H1 (cell line): ENCODE results near the gene CYBA. TPM values are rescaled to one million over a fixed set of nuclear protein-coding genes. Genes with fewer than 3 reads are reported as not detected.

Experiments used
- CTCF ChIA-PET: fragments of 300-600 bp; sonication (Branson Sonifier 250); formaldehyde crosslinking; loops from one replicate; lab custom pipeline; 2021; ENCODE audit not compliant: partially characterized antibody; lab: Charles Lee
- POLR2A ChIA-PET: fragments of 300-600 bp; sonication (Branson Sonifier 250); formaldehyde crosslinking; loops from one replicate; lab custom pipeline; 2021; ENCODE audit warnings: inconsistent platforms; ENCODE audit not compliant: partially characterized antibody; lab: Charles Lee
- DNase-seq, 2 experiments: peaks; one replicate each; pipeline versions ENCODE4 v3.0.0 to v3.0.0-alpha.2; 2010 to 2022; ENCODE audit warnings: low spot score in 2 of 2, low read depth in 1 of 2, mixed read lengths in 1 of 2
- FAIRE-seq: peaks from 2 replicates; lab custom pipeline; 2011; peaks lifted over from hg19 to GRCh38; lab: Jason Lieb, UNC
- H2AFZ ChIP-seq: 2 replicates; pipeline ENCODE4 v1.8.1; 2012; ENCODE audit warnings: low read length, inconsistent platforms
- H2AK5ac ChIP-seq: 2 replicates; pipeline ENCODE4 v1.6.1; 2013; ENCODE audit warnings: low read depth, low read length
- H2BK120ac ChIP-seq: replicated peaks from 2 replicates; pipeline ENCODE3; 2013; ENCODE audit warnings: low read depth, low read length, inconsistent platforms
- H2BK12ac ChIP-seq: 2 replicates; pipeline ENCODE4 v1.6.1; 2013; ENCODE audit warnings: low read depth, low read length
- H2BK15ac ChIP-seq: 2 replicates; pipeline ENCODE4 v1.6.1; 2013; ENCODE audit warnings: low read length
- H2BK20ac ChIP-seq: 2 replicates; pipeline ENCODE4 v1.6.1; 2013; ENCODE audit warnings: low read length
- H2BK5ac ChIP-seq: 2 replicates; pipeline ENCODE4 v1.6.1; 2013; ENCODE audit warnings: low read depth, low read length
- H3K14ac ChIP-seq: 2 replicates; pipeline ENCODE4 v1.6.1; 2013; ENCODE audit warnings: inconsistent platforms; ENCODE audit not compliant: insufficient read length
- H3K18ac ChIP-seq: 2 replicates; pipeline ENCODE4 v1.6.1; 2013; ENCODE audit warnings: low read length; ENCODE audit errors: extremely low read depth
- H3K23ac ChIP-seq: 2 replicates; pipeline ENCODE4 v1.6.1; 2013; ENCODE audit warnings: inconsistent platforms; ENCODE audit not compliant: insufficient read length
- H3K23me2 ChIP-seq: 2 replicates; pipeline ENCODE4 v1.6.1; 2013; ENCODE audit warnings: low read depth, low read length
- H3K27ac ChIP-seq: 2 replicates; pipeline ENCODE4 v1.6.1; 2011; ENCODE audit warnings: low read depth, low read length, inconsistent platforms
- H3K27me3 ChIP-seq, 4 experiments: replicated peaks in 1 of 4; 1 replicate in 1 of 4; 2 replicates in 3 of 4; pipeline versions ENCODE4 v1.6.1 to v1.8.1; 2011 to 2013; ENCODE audit warnings: low read length in 3 of 4, mild to moderate bottlenecking in 3 of 4, inconsistent platforms in 2 of 4, mixed read lengths in 2 of 4, moderate library complexity in 1 of 4; ENCODE audit not compliant: control insufficient read depth in 3 of 4, insufficient read depth in 3 of 4; ENCODE audit errors: extremely low read depth in 1 of 4
- H3K36me3 ChIP-seq, 4 experiments: 2 replicates each; pipeline versions ENCODE4 v1.6.1 to v1.8.1; 2011 to 2013; ENCODE audit warnings: mild to moderate bottlenecking in 4 of 4, low read length in 3 of 4, moderate library complexity in 2 of 4, control low read depth in 1 of 4, inconsistent platforms in 1 of 4; ENCODE audit not compliant: insufficient read depth in 4 of 4, control insufficient read depth in 2 of 4
- H3K4ac ChIP-seq: replicated peaks from 2 replicates; pipeline ENCODE3; 2013; ENCODE audit warnings: low read length, low read depth, mixed read lengths, inconsistent platforms; ENCODE audit not compliant: insufficient read length
- H3K4me1 ChIP-seq, 4 experiments: replicated peaks in 1 of 4; 1 replicate in 1 of 4; 2 replicates in 3 of 4; pipeline versions ENCODE4 v1.6.1 to v1.8.1; 2011 to 2013; ENCODE audit warnings: low read length in 3 of 4, inconsistent platforms in 2 of 4, mixed read lengths in 1 of 4; ENCODE audit not compliant: insufficient read depth in 4 of 4, control insufficient read depth in 3 of 4
- H3K4me2 ChIP-seq, 2 experiments: 2 replicates each; pipeline versions ENCODE4 v1.6.1 to v1.8.1; 2011 to 2013; ENCODE audit warnings: low read depth in 2 of 2, low read length in 2 of 2, control low read depth in 1 of 2, inconsistent platforms in 1 of 2, mild to moderate bottlenecking in 1 of 2; ENCODE audit not compliant: insufficient read depth in 1 of 2
- H3K4me3 ChIP-seq, 4 experiments: fragments of 200-600, 300-600 bp in 1 of 4; sonication (generic), shearing (Covaris generic), sonication (Bioruptor Twin) in 1 of 4; 2 replicates each; pipeline versions ENCODE4 v1.5.1 to v1.8.1; 2011 to 2016; ENCODE audit warnings: low read length in 4 of 4, low read depth in 3 of 4, control low read depth in 2 of 4, inconsistent platforms in 2 of 4, mild to moderate bottlenecking in 2 of 4, mixed read lengths in 1 of 4, moderate library complexity in 1 of 4; ENCODE audit not compliant: insufficient read depth in 2 of 4; ENCODE audit errors: extremely low read depth in 1 of 4
- H3K56ac ChIP-seq: replicated peaks from 2 replicates; pipeline ENCODE3; 2013; ENCODE audit warnings: low read depth, mild to moderate bottlenecking, mixed read lengths, low read length, inconsistent platforms; ENCODE audit not compliant: insufficient read length
- H3K79me1 ChIP-seq: 2 replicates; pipeline ENCODE4 v1.6.1; 2013; ENCODE audit warnings: low read depth, low read length, control low read depth
- H3K79me2 ChIP-seq, 2 experiments: 2 replicates each; pipeline versions ENCODE4 v1.6.1 to v1.8.1; 2012 to 2013; ENCODE audit warnings: low read length in 2 of 2, mild to moderate bottlenecking in 2 of 2, inconsistent platforms in 1 of 2; ENCODE audit not compliant: insufficient read depth in 2 of 2, control insufficient read depth in 1 of 2
- H3K9ac ChIP-seq, 4 experiments: replicated peaks in 1 of 4; 1 replicate in 1 of 4; 2 replicates in 3 of 4; pipeline versions ENCODE4 v1.6.1 to v1.8.1; 2011 to 2013; ENCODE audit warnings: low read depth in 3 of 4, low read length in 3 of 4, control low read depth in 2 of 4, mild to moderate bottlenecking in 2 of 4, moderate library complexity in 2 of 4, inconsistent platforms in 1 of 4; ENCODE audit errors: extremely low read depth in 1 of 4
- H3K9me3 ChIP-seq, 2 experiments: 2 replicates each; pipeline versions ENCODE4 v1.6.1 to v1.8.1; 2012 to 2013; ENCODE audit warnings: mild to moderate bottlenecking in 2 of 2, moderate library complexity in 2 of 2, control low read depth in 1 of 2, inconsistent platforms in 1 of 2, low read depth in 1 of 2, low read length in 1 of 2, mixed read lengths in 1 of 2; ENCODE audit not compliant: insufficient read depth in 2 of 2
- H4K20me1 ChIP-seq, 2 experiments: replicated peaks in 1 of 2; 2 replicates each; pipeline versions ENCODE3 to v1.8.1; 2011 to 2013; ENCODE audit warnings: inconsistent platforms in 2 of 2, low read length in 2 of 2, mild to moderate bottlenecking in 1 of 2; ENCODE audit not compliant: insufficient read depth in 2 of 2, control insufficient read depth in 1 of 2
- H4K5ac ChIP-seq: 2 replicates; pipeline ENCODE4 v1.6.1; 2013; ENCODE audit warnings: low read length, low read depth, mixed read lengths, inconsistent platforms; ENCODE audit not compliant: insufficient read length
- H4K8ac ChIP-seq: 2 replicates; pipeline ENCODE4 v1.8.0; 2013; ENCODE audit warnings: mild to moderate bottlenecking, moderate library complexity, low read length, inconsistent platforms; ENCODE audit not compliant: insufficient read depth; ENCODE audit errors: extremely low read depth
- H4K91ac ChIP-seq: replicated peaks from 2 replicates; pipeline ENCODE3; 2013; ENCODE audit warnings: low read length, mixed read lengths, inconsistent platforms; ENCODE audit not compliant: insufficient read length
- ASH2L ChIP-seq: fragments of 200-600, 300-600 bp; sonication (generic); IDR thresholded peaks from one replicate; pipeline ENCODE4 v1.7.1; 2017; ENCODE audit warnings: low read length
- CEBPB ChIP-seq: IDR thresholded peaks from 2 replicates; pipeline ENCODE4 v1.6.1; 2012; ENCODE audit warnings: low read depth, low read length
- NANOG ChIP-seq: IDR thresholded peaks from 2 replicates; pipeline ENCODE4 v1.6.1; 2011; ENCODE audit warnings: low read length, low read depth, mild to moderate bottlenecking, inconsistent platforms; ENCODE audit not compliant: insufficient read depth, poor library complexity, severe bottlenecking
- ZNF274 ChIP-seq: IDR thresholded peaks from 2 replicates; pipeline ENCODE4 v1.7.0; 2012; ENCODE audit warnings: low read length, borderline replicate concordance; ENCODE audit errors: extremely low read depth
- WGBS, 2 experiments: shearing (Covaris generic) in 1 of 2; methylation state at CpG; one replicate each; pipeline versions ENCODE4 v1.1.6 to v1.1.7; 2013 to 2015; ENCODE audit warnings: low lambda C conversion rate in 2 of 2, mixed read lengths in 2 of 2, inconsistent platforms in 1 of 2, low coverage in 1 of 2, missing lambda C conversion rate in 1 of 2; ENCODE audit not compliant: insufficient replicate concordance in 2 of 2, insufficient coverage in 1 of 2, insufficient read length in 1 of 2; ENCODE audit errors: extremely low coverage in 1 of 2, missing lambda C conversion rate in 1 of 2; 5-methylcytosine and 5-hydroxymethylcytosine counted together
- polyA plus RNA-seq, 7 experiments: library from polyadenylated mRNA; depleted of rRNA in 3 of 7; stranded (reverse) in 5 of 7; unstranded in 2 of 7; fragments of >200 nt in 5 of 7; fragments of 200-250 nt in 2 of 7; gene quantifications; 1 replicate in 5 of 7; 2 replicates in 1 of 7; 4 replicates in 1 of 7; pipeline versions ENCODE4 v1.2.1 to v1.2.3, GENCODE V29; 2011 to 2013; ENCODE audit warnings: missing spikeins in 2 of 7, mixed read lengths in 2 of 7
- total RNA-seq: library from RNA; stranded (reverse); fragmentation: NEBNext Ultra II Directional; extraction: Animal tissue kit (Norgen Biotek cat#: 25700); gene quantifications from 2 replicates; pipeline ENCODE4 v1.2.1, GENCODE V29; 2021
- TF ChIP-seq, protein P1 (sequence below): IDR thresholded peaks from 2 replicates; pipeline ENCODE4 v1.6.1; 2012; ENCODE audit warnings: low read length, inconsistent platforms

The CYBA gene
- total and polyA plus RNA-seq, 2 of the 8 experiments (the other 6 are each of a cell fraction or from before 2014, with no cell fraction given): 136 to 254 TPM

DNA sequence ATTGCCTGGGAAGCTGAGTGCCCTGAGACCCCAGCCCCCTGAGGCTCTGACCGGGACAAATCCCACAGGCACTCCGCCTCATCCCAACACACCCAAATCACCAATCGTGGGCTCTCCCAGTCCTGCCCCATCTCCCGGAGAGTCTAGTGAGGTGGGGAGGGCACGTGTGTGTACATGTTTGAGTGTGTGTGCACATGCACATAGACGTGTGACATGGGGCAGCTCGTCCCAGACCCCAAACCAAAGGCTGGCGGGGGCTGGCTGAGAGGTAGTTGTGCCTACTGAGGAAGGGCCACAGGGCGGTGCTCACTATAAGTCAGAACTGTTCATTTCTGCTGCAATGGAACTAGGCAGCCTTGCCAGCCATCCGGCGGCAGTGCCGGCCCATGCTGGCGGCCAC is 26.9 kb upstream of the CYBA start:
- Histone ChIP-seq H3K79me2 (no peaks in the 10 kb centered on the region), H3K18ac (no peak overlapping the region), H4K5ac (no peak overlapping the region), H2BK12ac (no peak overlapping the region), H3K9me3 (no peaks in the 10 kb centered on the region), H3K4ac (no peak overlapping the region), H3K23me2 (no peaks in the 10 kb centered on the region), H3K23ac (no peak overlapping the region), H3K4me3 (no peak overlapping the region), H3K56ac (no peak overlapping the region), H2BK15ac (no peak overlapping the region), H2BK5ac (no peak overlapping the region), H3K9ac (no peak overlapping the region), H2BK120ac (no peak overlapping the region), H2AK5ac (no peak overlapping the region), H2AFZ (no peak overlapping the region), H4K20me1 (peaks cover 0 to 4% of the 10 kb centered on the region in 2 experiments), H3K27me3 (no peaks in the 10 kb centered on the region), H3K4me1 (no peaks in the 10 kb centered on the region), H4K91ac (no peak overlapping the region), H3K4me2 (no peak overlapping the region), H3K79me1 (no peaks in the 10 kb centered on the region), H3K36me3 (no peaks in the 10 kb centered on the region), H2BK20ac (no peak overlapping the region), H3K14ac (no peak overlapping the region), H4K8ac (0 out of 2 replicates have a peak overlapping the region, but pooled peaks have one; percentile 16), H3K27ac (no peak overlapping the region)
- 89% methylated on average over 13 of the region's 13 CpGs; no CpG with 5 or more reads in 1 of the 2 experiments for WGBS, 2 experiments
- POLR2A ChIA-PET: interaction anchor here (1.0 to 1.9 kb wide), 3 partner anchors 9 to 61 kb away, joined by 3 to 8 read pairs (median 3); no protein-coding TSS in a partner anchor
- no peak for TF ChIP-seq ZNF274
- TF ChIP-seq, protein P1, sequence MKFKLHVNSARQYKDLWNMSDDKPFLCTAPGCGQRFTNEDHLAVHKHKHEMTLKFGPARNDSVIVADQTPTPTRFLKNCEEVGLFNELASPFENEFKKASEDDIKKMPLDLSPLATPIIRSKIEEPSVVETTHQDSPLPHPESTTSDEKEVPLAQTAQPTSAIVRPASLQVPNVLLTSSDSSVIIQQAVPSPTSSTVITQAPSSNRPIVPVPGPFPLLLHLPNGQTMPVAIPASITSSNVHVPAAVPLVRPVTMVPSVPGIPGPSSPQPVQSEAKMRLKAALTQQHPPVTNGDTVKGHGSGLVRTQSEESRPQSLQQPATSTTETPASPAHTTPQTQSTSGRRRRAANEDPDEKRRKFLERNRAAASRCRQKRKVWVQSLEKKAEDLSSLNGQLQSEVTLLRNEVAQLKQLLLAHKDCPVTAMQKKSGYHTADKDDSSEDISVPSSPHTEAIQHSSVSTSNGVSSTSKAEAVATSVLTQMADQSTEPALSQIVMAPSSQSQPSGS: no peak
- no peak for TF ChIP-seq NANOG
- no peak for TF ChIP-seq ASH2L
- TF ChIP-seq CEBPB: no peak
- FAIRE-seq (no peak), DNase-seq (no peak)
- CTCF ChIA-PET: interaction anchor here (0.8 to 9.7 kb wide), 3 partner anchors 9 to 68 kb away, joined by 3 to 87 read pairs (median 3); partner anchors contain the start of gene SNAI3
